C4-2B (cell line): ENCODE measurements around the gene PARPBP.
"Not testable (repeated sequence)": the region's sequence is repeated elsewhere in the genome, so short reads cannot be mapped to it uniquely, and the experiment has no call there.

ENCODE experiments used
- CTCF ChIP-seq: fragments of 450-650 bp; conservative IDR thresholded peaks from 2 replicates; pipeline ENCODE4 v1.5.1; 2017; ENCODE audit warnings: mild to moderate bottlenecking
- ZFX ChIP-seq: fragments of 450-650 bp; IDR thresholded peaks from 2 replicates; pipeline ENCODE4 v1.6.1; 2017

- not testable (repeated sequence) for TF ChIP-seq CTCF, ZFX
Observed at GRCh38 chr12:102130720-102131119, 10.7 kb downstream of the PARPBP start.
